KMS-11 (cell line): ENCODE data around the gene PECR.

Source experiments
- H2AFZ ChIP-seq: fragments of 200-600 bp; sonication (generic); 2 replicates; pipeline ENCODE4 v1.6.1; 2016; ENCODE audit warnings: antibody characterized with exemption, mixed run types, low read depth
- H3K27ac ChIP-seq: fragments of 200-600 bp; sonication (generic); 2 replicates; pipeline ENCODE4 v1.6.1; 2016; ENCODE audit warnings: mild to moderate bottlenecking, mixed run types
- H3K27me3 ChIP-seq: fragments of 200-600 bp; sonication (generic); 2 replicates; pipeline ENCODE4 v1.6.1; 2017; ENCODE audit warnings: mild to moderate bottlenecking, low read depth, mixed run types, moderate library complexity; ENCODE audit not compliant: insufficient read depth
- H3K36me3 ChIP-seq: fragments of 200-600 bp; sonication (generic); 2 replicates; pipeline ENCODE4 v1.6.1; 2017; ENCODE audit warnings: mild to moderate bottlenecking, mixed run types; ENCODE audit not compliant: insufficient read depth
- H3K4me1 ChIP-seq: fragments of 200-600 bp; sonication (generic); 2 replicates; pipeline ENCODE4 v1.6.1; 2016; ENCODE audit warnings: mild to moderate bottlenecking, low read depth, mixed run types; ENCODE audit not compliant: poor library complexity, severe bottlenecking
- H3K4me2 ChIP-seq: fragments of 200-600 bp; sonication (generic); 2 replicates; pipeline ENCODE4 v1.7.0; 2016; ENCODE audit warnings: mild to moderate bottlenecking, mixed run types
- H3K4me3 ChIP-seq: fragments of 200-600 bp; sonication (generic); IDR thresholded peaks from 2 replicates; pipeline ENCODE4 v1.6.1; 2017; ENCODE audit warnings: low read depth, low read length, mixed read lengths; ENCODE audit not compliant: insufficient read depth
- H3K79me2 ChIP-seq: fragments of 200-600 bp; sonication (generic); 2 replicates; pipeline ENCODE4 v1.6.1; 2016; ENCODE audit warnings: low read depth, mixed run types; ENCODE audit not compliant: insufficient read depth
- H3K9ac ChIP-seq: fragments of 200-600 bp; sonication (generic); 2 replicates; pipeline ENCODE4 v1.6.1; 2016; ENCODE audit warnings: mild to moderate bottlenecking, mixed run types
- H4K20me1 ChIP-seq: fragments of 200-600 bp; sonication (generic); 2 replicates; pipeline ENCODE4 v1.6.1; 2016; ENCODE audit warnings: mild to moderate bottlenecking, mixed run types; ENCODE audit not compliant: insufficient read depth
- CTCF ChIP-seq: fragments of 200-600 bp; sonication (generic); conservative IDR thresholded peaks from 2 replicates; pipeline ENCODE4 v1.6.1; 2017; ENCODE audit warnings: low read depth, mild to moderate bottlenecking, antibody characterized with exemption, low read length, moderate library complexity, mixed read lengths

PECR gene

GRCh38 chr2:216081487-216082116, at the start of gene PECR, which contains the start of gene TMEM169:
Gene PECR (minus strand): TSS chr2:216081809. CDS start chr2:216081741, 68 bp downstream.
Gene TMEM169 (plus strand): TSS chr2:216081919. CDS start chr2:216095964, 14,045 bp downstream.
- no peak within 1 kb of the TSS for H3K27ac ChIP-seq
- H4K20me1 ChIP-seq, result no peaks in the 10 kb centered on the region

GRCh38 chr2:216130346-216130971, 48.9 kb upstream of the PECR start:
- Histone ChIP-seq H3K27ac (no peak overlapping the region), H3K4me1 (peaks cover 19% of the 10 kb centered on the region), H3K4me2 (no peak overlapping the region), H4K20me1 (peaks cover 3% of the 10 kb centered on the region; the same call in 1 of the 2 replicates), H3K79me2 (peaks cover 38% of the 10 kb centered on the region), H3K9ac (no peak overlapping the region), H3K27me3 (no peaks in the 10 kb centered on the region), H3K36me3 (peaks cover 37% of the 10 kb centered on the region; the same call in 1 of the 2 replicates), H2AFZ (no peak overlapping the region), H3K4me3 (no peak overlapping the region)
- no peak for TF ChIP-seq CTCF

More at GRCh38 chr2:216081487-216082116, at the start of gene PECR, which contains the start of gene TMEM169:
- Histone ChIP-seq H3K4me1 (peaks cover 34% of the 10 kb centered on the region), H3K79me2 (no peaks in the 10 kb centered on the region), H3K9ac (peak within 1 kb of the TSS; percentile 43), H2AFZ (peak within 1 kb of the TSS; percentile 99), H3K4me3 (peak within 1 kb of the TSS; percentile 96), H3K27me3 (no peaks in the 10 kb centered on the region; the same call in 1 of the 2 replicates), H3K36me3 (no peaks in the 10 kb centered on the region), H3K4me2 (peak within 1 kb of the TSS; percentile 79)
- no peak for TF ChIP-seq CTCF

- no peak overlapping the region for H2AFZ ChIP-seq
- peaks cover 42% of the 10 kb centered on the region; the same call in 1 of the 2 replicates for H3K79me2 ChIP-seq
- H4K20me1 ChIP-seq, result peaks cover 3% of the 10 kb centered on the region; the same call in 1 of the 2 replicates
- H3K9ac ChIP-seq, result no peak overlapping the region
- H3K27me3 ChIP-seq, result no peaks in the 10 kb centered on the region
- H3K36me3 ChIP-seq, result peaks cover 33% of the 10 kb centered on the region
- H3K4me3 ChIP-seq, result no peak overlapping the region
- H3K4me1 ChIP-seq, result no peaks in the 10 kb centered on the region
- H3K27ac ChIP-seq, result no peak overlapping the region
- TF ChIP-seq CTCF, result no peak
- H3K4me2 ChIP-seq, result no peak overlapping the region
Observed at GRCh38 chr2:216126943-216127342, 45.3 kb upstream of the PECR start.

GRCh38 chr2:216121255-216121654, 39.6 kb upstream of the PECR start:
- no peak overlapping the region; the same call in 1 of the 2 replicates for H3K27ac ChIP-seq

More at GRCh38 chr2:216121255-216121654, 39.6 kb upstream of the PECR start:
- no peak overlapping the region for H3K4me3 ChIP-seq
- H2AFZ ChIP-seq, result no peak overlapping the region
- H3K27me3 ChIP-seq, result no peaks in the 10 kb centered on the region
- peaks cover 28% of the 10 kb centered on the region for H3K36me3 ChIP-seq
- TF ChIP-seq CTCF, result no peak
- H3K79me2 ChIP-seq, result peaks cover 77% of the 10 kb centered on the region
- peaks cover 39% of the 10 kb centered on the region for H3K4me1 ChIP-seq
- no peak overlapping the region for H3K9ac ChIP-seq
- no peaks in the 10 kb centered on the region; the same call in 1 of the 2 replicates for H4K20me1 ChIP-seq
- H3K4me2 ChIP-seq, result no peak overlapping the region
